Measurements from ENCODE around the gene GNLY. TPM values are rescaled to one million over a fixed set of nuclear protein-coding genes. Genes with fewer than 3 reads are reported as not detected.

Gene GNLY
- total and polyA plus RNA-seq, 9 of the 15 experiments (the other 6 are each of a cell fraction or from before 2014, with no cell fraction given) = not detected

DNA sequence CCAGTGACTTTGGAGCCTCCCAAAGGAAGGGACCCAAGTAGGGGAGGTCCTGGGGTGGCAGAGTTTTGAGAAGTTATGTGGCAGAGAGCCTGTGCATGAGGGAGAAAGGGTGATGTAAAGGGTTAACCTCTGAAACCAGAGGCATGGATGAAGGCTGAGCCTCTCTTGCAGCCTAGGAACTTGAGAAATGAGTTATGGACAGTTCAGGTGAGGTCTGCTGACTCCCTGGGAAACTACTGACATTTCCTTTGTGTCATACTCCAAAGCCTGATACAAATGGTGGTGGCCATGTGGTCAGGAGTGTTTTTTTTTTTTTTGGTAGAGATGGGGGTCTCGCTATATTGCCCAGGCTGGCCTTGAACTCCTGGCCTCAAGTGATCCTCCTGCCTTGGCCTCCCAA lies 12.4 kb upstream of the GNLY start:
- no TSS peak for BruUV-seq (replicated peaks)
- Histone ChIP-seq H3K79me2 (ENCODE audit: control insufficient read depth, insufficient read depth, low read length) (no peaks in the 10 kb centered on the region), H3K4me2 (ENCODE audit: insufficient read depth, low read length) (no peak overlapping the region), H2AFZ (ENCODE audit: low read depth, low read length) (no peak overlapping the region), H3K9me1 (ENCODE audit: control insufficient read depth, insufficient read depth, low read length) (no peaks in the 10 kb centered on the region), H4K20me1 (replicated peaks; ENCODE audit: control insufficient read depth, insufficient read depth, low read length) (peaks cover 7% of the 10 kb centered on the region), H3K27me3 (ENCODE audit: control insufficient read depth in 2 of 2, insufficient read depth in 2 of 2, low read length in 2 of 2) (peaks cover 6 to 19% of the 10 kb centered on the region in 2 experiments), H3K4me1 (replicated peaks in 1 of 2; ENCODE audit: control insufficient read depth in 2 of 2, insufficient read depth in 2 of 2, low read length in 2 of 2) (peaks cover 7 to 11% of the 10 kb centered on the region in 2 experiments; a peak in 3 of 5 replicates), H3K9me3 (replicated peaks; ENCODE audit: control insufficient read depth, insufficient read depth, low read depth, low read length) (no peaks in the 10 kb centered on the region), H3K4me3 (no peak overlapping the region), H3K36me3 (ENCODE audit: control insufficient read depth, insufficient read depth, low read length) (no peaks in the 10 kb centered on the region), H3K27ac (ENCODE audit: extremely low read depth, low read depth, low read length) (no peak overlapping the region), H3K9ac (ENCODE audit: insufficient read depth in 1 of 2, low read depth in 2 of 2, low read length in 2 of 2) (no peak overlapping the region)
- ChIA-PET POLR2A (no interaction called here), CTCF (ENCODE audit: low intra/inter-chr PET ratio) (interaction anchor here (0.6 to 0.7 kb wide), 2 partner anchors 67 to 132 kb away, joined by 3 read pairs; no protein-coding TSS in a partner anchor)
- no peak for ATAC-seq
- FAIRE-seq = no peak
- DNase-seq (ENCODE audit: extremely low read depth in 1 of 4, low spot score in 3 of 4) = no peak
- WGBS (ENCODE audit: insufficient coverage, low coverage, missing lambda C conversion rate) = 0% methylated on average over 1 of the region's 1 CpG
- no peak for TF ChIP-seq NFRKB (IDR thresholded peaks at IDR 0.05; ENCODE audit: low read depth)
- TF ChIP-seq ZNF121 (CRISPR knock-in tag; conservative IDR thresholded peaks at IDR 0.05) = peak; percentile 46; the same call in 1 of the 2 replicates
- intact Hi-C loops (cut with micrococcal nuclease) = no loop called here
- in situ Hi-C loops (cut with MboI) = no loop called here

DNA sequence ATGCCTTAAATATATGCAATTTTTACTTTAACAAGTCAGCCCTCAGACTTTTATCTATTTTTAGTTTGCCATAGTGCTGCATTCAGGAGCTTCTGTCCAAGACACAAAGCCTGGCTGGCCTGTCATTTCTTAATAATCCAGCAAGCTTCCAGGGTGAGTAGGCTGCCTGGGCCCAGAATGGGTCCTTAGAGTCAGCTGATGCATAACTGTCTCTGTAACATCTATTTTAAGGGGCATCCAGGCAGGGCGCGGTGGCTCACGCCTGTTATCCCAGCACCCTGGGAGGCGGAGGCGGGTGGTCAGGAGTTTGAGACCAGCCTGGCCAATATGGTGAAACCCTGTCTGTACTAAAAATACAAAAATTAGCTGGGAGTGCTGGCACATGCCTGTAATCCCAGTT lies 11.8 kb upstream of the GNLY start:
- Histone ChIP-seq H3K4me1 (replicated peaks in 1 of 2; ENCODE audit: control insufficient read depth in 2 of 2, insufficient read depth in 2 of 2, low read length in 2 of 2) (peaks cover 7 to 11% of the 10 kb centered on the region in 2 experiments; a peak in 3 of 5 replicates), H3K4me3 (no peak overlapping the region), H3K79me2 (ENCODE audit: control insufficient read depth, insufficient read depth, low read length) (no peaks in the 10 kb centered on the region), H3K9ac (ENCODE audit: insufficient read depth in 1 of 2, low read depth in 2 of 2, low read length in 2 of 2) (no peak overlapping the region), H3K27me3 (ENCODE audit: control insufficient read depth in 2 of 2, insufficient read depth in 2 of 2, low read length in 2 of 2) (peaks cover 6 to 19% of the 10 kb centered on the region in 2 experiments), H3K9me1 (ENCODE audit: control insufficient read depth, insufficient read depth, low read length) (no peaks in the 10 kb centered on the region), H4K20me1 (replicated peaks; ENCODE audit: control insufficient read depth, insufficient read depth, low read length) (peaks cover 7% of the 10 kb centered on the region), H3K27ac (ENCODE audit: extremely low read depth, low read depth, low read length) (no peak overlapping the region), H3K36me3 (ENCODE audit: control insufficient read depth, insufficient read depth, low read length) (no peaks in the 10 kb centered on the region), H2AFZ (ENCODE audit: low read depth, low read length) (no peak overlapping the region), H3K9me3 (replicated peaks; ENCODE audit: control insufficient read depth, insufficient read depth, low read depth, low read length) (no peaks in the 10 kb centered on the region), H3K4me2 (ENCODE audit: insufficient read depth, low read length) (no peak overlapping the region)
- BruUV-seq (replicated peaks) = no TSS peak
- no peak for FAIRE-seq
- WGBS (ENCODE audit: insufficient coverage, low coverage, missing lambda C conversion rate) = 7% methylated on average over 5 of the region's 5 CpGs
- in situ Hi-C loops (cut with MboI) = no loop called here
- ATAC-seq = no peak
- DNase-seq (ENCODE audit: extremely low read depth in 1 of 4, low spot score in 3 of 4) = no peak
- intact Hi-C loops (cut with micrococcal nuclease) = no loop called here
- CTCF ChIA-PET (ENCODE audit: low intra/inter-chr PET ratio) = interaction anchor here (0.6 to 0.7 kb wide), 2 partner anchors 131 to 450 kb away, joined by 3 read pairs; no protein-coding TSS in a partner anchor
- POLR2A ChIA-PET = interaction anchor here (0.7 kb wide), 1 partner anchor 587 kb away, joined by 3 read pairs; no protein-coding TSS in a partner anchor
- TF ChIP-seq HNRNPUL1 (IDR thresholded peaks at IDR 0.05; ENCODE audit: low read length) (no peak), POLR2A (conservative IDR thresholded peaks at IDR 0.05) (no peak), ERF (CRISPR knock-in tag; IDR thresholded peaks at IDR 0.05) (no peak), ZNF79 (CRISPR knock-in tag; IDR thresholded peaks at IDR 0.05; ENCODE audit: low read depth) (no peak), ZNF696 (CRISPR knock-in tag; conservative IDR thresholded peaks at IDR 0.05) (no peak), ARID2 (IDR thresholded peaks at IDR 0.05) (no peak), KDM4B (IDR thresholded peaks at IDR 0.05; ENCODE audit: borderline replicate concordance in 2 of 2, low read depth in 1 of 2) (no peak), NR4A1 (CRISPR knock-in tag; IDR thresholded peaks at IDR 0.05) (no peak), NR4A1 (tag; IDR thresholded peaks at IDR 0.05) (no peak)
- TF ChIP-seq, protein P1, sequence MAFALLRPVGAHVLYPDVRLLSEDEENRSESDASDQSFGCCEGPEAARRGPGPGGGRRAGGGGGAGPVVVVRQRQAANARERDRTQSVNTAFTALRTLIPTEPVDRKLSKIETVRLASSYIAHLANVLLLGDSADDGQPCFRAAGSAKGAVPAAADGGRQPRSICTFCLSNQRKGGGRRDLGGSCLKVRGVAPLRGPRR (CRISPR knock-in tag; IDR thresholded peaks at IDR 0.05) = no peak
- TF ChIP-seq, protein P2, sequence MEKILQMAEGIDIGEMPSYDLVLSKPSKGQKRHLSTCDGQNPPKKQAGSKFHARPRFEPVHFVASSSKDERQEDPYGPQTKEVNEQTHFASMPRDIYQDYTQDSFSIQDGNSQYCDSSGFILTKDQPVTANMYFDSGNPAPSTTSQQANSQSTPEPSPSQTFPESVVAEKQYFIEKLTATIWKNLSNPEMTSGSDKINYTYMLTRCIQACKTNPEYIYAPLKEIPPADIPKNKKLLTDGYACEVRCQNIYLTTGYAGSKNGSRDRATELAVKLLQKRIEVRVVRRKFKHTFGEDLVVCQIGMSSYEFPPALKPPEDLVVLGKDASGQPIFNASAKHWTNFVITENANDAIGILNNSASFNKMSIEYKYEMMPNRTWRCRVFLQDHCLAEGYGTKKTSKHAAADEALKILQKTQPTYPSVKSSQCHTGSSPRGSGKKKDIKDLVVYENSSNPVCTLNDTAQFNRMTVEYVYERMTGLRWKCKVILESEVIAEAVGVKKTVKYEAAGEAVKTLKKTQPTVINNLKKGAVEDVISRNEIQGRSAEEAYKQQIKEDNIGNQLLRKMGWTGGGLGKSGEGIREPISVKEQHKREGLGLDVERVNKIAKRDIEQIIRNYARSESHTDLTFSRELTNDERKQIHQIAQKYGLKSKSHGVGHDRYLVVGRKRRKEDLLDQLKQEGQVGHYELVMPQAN (IDR thresholded peaks at IDR 0.05; ENCODE audit: borderline replicate concordance) = no peak
- TF ChIP-seq, protein P3, sequence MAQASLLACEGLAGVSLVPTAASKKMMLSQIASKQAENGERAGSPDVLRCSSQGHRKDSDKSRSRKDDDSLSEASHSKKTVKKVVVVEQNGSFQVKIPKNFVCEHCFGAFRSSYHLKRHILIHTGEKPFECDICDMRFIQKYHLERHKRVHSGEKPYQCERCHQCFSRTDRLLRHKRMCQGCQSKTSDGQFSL (CRISPR knock-in tag; IDR thresholded peaks at IDR 0.05) = no peak
- TF ChIP-seq, protein P3 (tag; IDR thresholded peaks at IDR 0.05) = no peak
